BJ (cell line): Measurements from ENCODE around the gene SERTM1. TPM values are rescaled to one million over a fixed set of nuclear protein-coding genes. Genes with fewer than 3 reads are reported as not detected.

Experiments used
- CTCF ChIA-PET: fragments of 350-600 bp; formaldehyde crosslinking; extraction: SDS; loops from one replicate; lab custom pipeline; 2021; ENCODE audit warnings: antibody characterized with exemption, inconsistent platforms; lab: Yijun Ruan, JAX
- POLR2A ChIA-PET: fragments of 300-600 bp; sonication (Branson Sonifier 250); formaldehyde crosslinking; extraction: SDS; loops from one replicate; lab custom pipeline; 2021; ENCODE audit warnings: antibody characterized with exemption; lab: Charles Lee
- DNase-seq: peaks from one replicate; pipeline ENCODE4 v3.0.0-alpha.2; 2011; ENCODE audit warnings: low read depth
- H3K27me3 ChIP-seq: 2 replicates; pipeline ENCODE4 v1.6.0; 2011; ENCODE audit warnings: low read length; ENCODE audit not compliant: control insufficient read depth, insufficient read depth
- H3K36me3 ChIP-seq: 2 replicates; pipeline ENCODE4 v1.5.1; 2011; ENCODE audit warnings: low read length; ENCODE audit not compliant: control insufficient read depth, insufficient read depth
- H3K4me3 ChIP-seq: 2 replicates; pipeline ENCODE4 v1.5.1; 2011; ENCODE audit warnings: low read depth, mild to moderate bottlenecking, control low read depth, low read length
- CTCF ChIP-seq: IDR thresholded peaks from 2 replicates; pipeline ENCODE4 v1.5.1; 2011; ENCODE audit warnings: low read depth, mild to moderate bottlenecking, control low read depth, inconsistent platforms, low read length, moderate library complexity; ENCODE audit not compliant: insufficient read depth
- polyA plus RNA-seq: library from polyadenylated mRNA; depleted of rRNA; stranded (reverse); fragments of >200 nt; gene quantifications from 2 replicates; pipeline ENCODE4 v1.2.3, GENCODE V29; 2011

Gene SERTM1
- polyA plus RNA-seq, 1 experiment: not detected

- Histone ChIP-seq H3K4me3 (no peak overlapping the region), H3K36me3 (no peaks in the 10 kb centered on the region), H3K27me3 (no peaks in the 10 kb centered on the region)
- CTCF ChIA-PET: no interaction called here
- POLR2A ChIA-PET: no interaction called here
- no peak for TF ChIP-seq CTCF
- DNase-seq: no peak
Observed at GRCh38 chr13:36650611-36651010, 23.2 kb upstream of the SERTM1 start.

GRCh38 chr13:36665630-36666029 lies 8.2 kb upstream of the SERTM1 start:
- Histone ChIP-seq H3K36me3 (no peaks in the 10 kb centered on the region), H3K27me3 (peaks cover 1% of the 10 kb centered on the region; the same call in 1 of the 2 replicates), H3K4me3 (no peak overlapping the region)
- ChIA-PET CTCF (no interaction called here), POLR2A (no interaction called here)
- no peak for TF ChIP-seq CTCF
- no peak for DNase-seq

- POLR2A ChIA-PET: no interaction called here
- CTCF ChIA-PET: interaction anchor here (0.6 kb wide), 2 partner anchors 17 to 379 kb away, joined by 3 read pairs; no protein-coding TSS in a partner anchor
Observed at GRCh38 chr13:36666477-36667229, 7.2 kb upstream of the SERTM1 start.

GRCh38 chr13:36668316-36668715 lies 5.5 kb upstream of the SERTM1 start:
- CTCF ChIA-PET: no interaction called here

More at GRCh38 chr13:36666477-36667229, 7.2 kb upstream of the SERTM1 start:
- H3K4me3 ChIP-seq: no peak overlapping the region
- H3K27me3 ChIP-seq: peaks cover 1% of the 10 kb centered on the region; the same call in 1 of the 2 replicates
- TF ChIP-seq CTCF: no peak
- no peaks in the 10 kb centered on the region for H3K36me3 ChIP-seq
- no peak for DNase-seq

GRCh38 chr13:36673352-36673751 lies 468 bp upstream of the SERTM1 start:
- no peak for TF ChIP-seq CTCF
- no peak overlapping the region for H3K4me3 ChIP-seq
- DNase-seq: no peak
- H3K36me3 ChIP-seq: no peaks in the 10 kb centered on the region
- POLR2A ChIA-PET: no interaction called here
- peaks cover 9% of the 10 kb centered on the region for H3K27me3 ChIP-seq
- CTCF ChIA-PET: no interaction called here

More at GRCh38 chr13:36668316-36668715, 5.5 kb upstream of the SERTM1 start:
- Histone ChIP-seq H3K36me3 (no peaks in the 10 kb centered on the region), H3K27me3 (peaks cover 3% of the 10 kb centered on the region), H3K4me3 (no peak overlapping the region)
- POLR2A ChIA-PET: no interaction called here
- no peak for TF ChIP-seq CTCF
- no peak for DNase-seq
